NT2/D1 (cell line): ENCODE data around the gene IL7R.

Source experiments
- DNase-seq: peaks from one replicate; pipeline ENCODE4 v3.0.0-alpha.2; 2011; ENCODE audit warnings: low read depth, low spot score
- H3K27me3 ChIP-seq: 2 replicates; pipeline ENCODE4 v1.6.0; 2011; ENCODE audit warnings: mild to moderate bottlenecking; ENCODE audit not compliant: insufficient read length, insufficient read depth
- H3K36me3 ChIP-seq: 2 replicates; pipeline ENCODE4 v1.6.1; 2011; ENCODE audit warnings: mild to moderate bottlenecking, low read length, mixed read lengths; ENCODE audit not compliant: insufficient read depth, insufficient read length
- H3K4me1 ChIP-seq: 2 replicates; pipeline ENCODE4 v1.5.1; 2011; ENCODE audit not compliant: insufficient read depth, insufficient read length
- H3K4me3 ChIP-seq: 2 replicates; pipeline ENCODE4 v1.5.1; 2011; ENCODE audit warnings: low read depth; ENCODE audit not compliant: insufficient read length
- H3K9ac ChIP-seq: 2 replicates; pipeline ENCODE4 v1.6.0; 2011; ENCODE audit warnings: low read depth; ENCODE audit not compliant: insufficient read length
- H3K9me3 ChIP-seq: 2 replicates; pipeline ENCODE4 v1.5.1; 2011; ENCODE audit warnings: mild to moderate bottlenecking, low read length; ENCODE audit not compliant: insufficient read depth
- SUZ12 ChIP-seq: IDR thresholded peaks from 2 replicates; pipeline ENCODE4 v1.6.1; 2011; ENCODE audit not compliant: insufficient read length, insufficient read depth; ENCODE audit errors: extremely low read depth
- YY1 ChIP-seq: IDR thresholded peaks from 2 replicates; pipeline ENCODE4 v1.6.1; 2011; ENCODE audit not compliant: insufficient read length, insufficient read depth
- ZNF274 ChIP-seq: IDR thresholded peaks from 2 replicates; pipeline ENCODE4 v1.6.1; 2011; ENCODE audit warnings: mild to moderate bottlenecking, low read depth, low read length

Gene IL7R

GRCh38 chr5:35847491-35847890 is 9.2 kb upstream of the IL7R start:
- Histone ChIP-seq H3K9ac (no peak overlapping the region), H3K4me3 (no peak overlapping the region), H3K4me1 (no peaks in the 10 kb centered on the region), H3K27me3 (no peaks in the 10 kb centered on the region), H3K9me3 (peaks cover 41% of the 10 kb centered on the region), H3K36me3 (no peaks in the 10 kb centered on the region)
- DNase-seq: no peak
- TF ChIP-seq SUZ12 (no peak), YY1 (no peak), ZNF274 (no peak)

DNA sequence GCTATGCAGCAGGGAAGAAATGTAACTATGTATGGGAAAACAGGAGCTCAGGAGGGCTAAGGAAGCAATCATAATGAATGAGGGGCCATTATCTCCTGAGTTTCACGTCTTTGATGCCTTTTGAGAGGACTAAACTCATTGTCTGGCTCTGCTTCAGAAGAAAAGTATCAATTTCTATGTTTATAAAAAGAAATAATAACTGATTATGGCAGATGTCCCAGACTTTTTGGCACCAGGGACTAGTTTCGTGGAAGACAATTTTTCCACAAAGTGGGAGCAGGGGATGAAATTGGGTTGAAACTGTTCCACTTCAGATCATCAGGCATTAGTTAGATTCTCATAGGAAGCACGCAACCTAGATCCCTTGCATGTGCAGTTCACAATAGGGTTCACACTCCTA is 8.7 kb upstream of the IL7R start:
- DNase-seq: no peak
- Histone ChIP-seq H3K4me3 (no peak overlapping the region), H3K4me1 (no peaks in the 10 kb centered on the region), H3K9me3 (peaks cover 36% of the 10 kb centered on the region), H3K27me3 (no peaks in the 10 kb centered on the region), H3K9ac (no peak overlapping the region), H3K36me3 (no peaks in the 10 kb centered on the region)
- TF ChIP-seq SUZ12 (no peak), ZNF274 (no peak), YY1 (no peak)

DNA sequence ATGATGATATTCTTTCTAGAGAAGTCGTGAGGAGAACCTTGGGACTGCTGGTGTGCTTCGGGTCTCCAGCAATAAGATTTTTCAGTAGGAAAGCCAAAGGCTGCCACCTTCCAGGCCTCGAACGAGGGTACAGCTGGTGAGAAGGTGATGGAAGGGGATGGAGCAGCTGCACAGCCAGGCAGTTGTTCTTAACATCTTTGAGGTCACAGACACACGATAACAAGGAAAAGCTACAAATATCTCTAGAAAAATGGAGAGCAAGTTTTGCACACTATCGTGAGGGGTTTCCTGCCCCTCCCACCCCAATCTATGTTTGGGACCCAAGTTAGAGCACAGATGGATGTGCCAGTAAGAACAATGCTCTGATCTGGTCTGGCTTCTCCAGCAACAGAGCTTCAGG is 6.8 kb upstream of the IL7R start:
- Histone ChIP-seq H3K36me3 (no peaks in the 10 kb centered on the region), H3K9ac (no peak overlapping the region), H3K4me1 (no peaks in the 10 kb centered on the region), H3K27me3 (no peaks in the 10 kb centered on the region), H3K4me3 (no peak overlapping the region), H3K9me3 (peaks cover 17% of the 10 kb centered on the region)
- no peak for DNase-seq
- no peak for TF ChIP-seq ZNF274
- no peak for TF ChIP-seq SUZ12
- no peak for TF ChIP-seq YY1

DNA sequence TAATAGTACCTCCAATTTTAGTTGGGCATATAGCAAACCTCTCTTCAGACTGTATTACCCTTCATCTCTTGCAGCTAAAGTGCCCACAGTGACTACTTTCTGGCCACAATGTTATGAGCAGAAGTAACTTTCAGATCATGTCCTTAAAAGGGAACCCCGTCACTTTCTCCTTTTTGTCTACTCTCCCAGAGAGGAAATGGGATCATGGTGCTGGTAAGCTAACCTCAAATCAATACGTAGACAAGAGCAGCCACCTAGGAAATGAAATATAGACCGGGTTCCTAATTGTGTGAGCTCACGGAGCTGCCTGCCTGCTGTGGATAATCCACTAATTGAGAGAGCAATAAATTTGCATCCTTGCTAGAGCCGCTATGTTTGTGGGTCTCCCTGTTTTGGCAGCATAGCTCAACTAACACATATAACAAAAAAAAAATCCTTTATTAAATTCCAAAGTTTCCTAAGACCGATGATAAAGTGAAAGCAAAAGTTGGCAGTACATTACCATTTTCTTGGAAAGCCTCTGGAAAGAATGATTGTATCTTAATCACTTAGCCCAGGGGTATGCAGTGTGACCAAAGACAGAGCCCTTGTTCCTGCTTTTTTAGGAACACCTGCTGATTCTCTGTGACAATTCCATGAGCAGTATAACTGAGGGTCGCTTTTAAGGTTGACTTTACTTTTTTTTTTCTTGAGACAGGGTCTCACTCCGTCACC is 5.6 kb upstream of the IL7R start:
- no peaks in the 10 kb centered on the region for H3K27me3 ChIP-seq
- H3K36me3 ChIP-seq: no peaks in the 10 kb centered on the region
- no peak overlapping the region for H3K9ac ChIP-seq
- no peak overlapping the region for H3K4me3 ChIP-seq
- no peaks in the 10 kb centered on the region for H3K4me1 ChIP-seq
- TF ChIP-seq SUZ12 (no peak), ZNF274 (no peak), YY1 (no peak)
- no peak for DNase-seq
- peaks cover 6% of the 10 kb centered on the region; the same call in 1 of the 2 replicates for H3K9me3 ChIP-seq

DNA sequence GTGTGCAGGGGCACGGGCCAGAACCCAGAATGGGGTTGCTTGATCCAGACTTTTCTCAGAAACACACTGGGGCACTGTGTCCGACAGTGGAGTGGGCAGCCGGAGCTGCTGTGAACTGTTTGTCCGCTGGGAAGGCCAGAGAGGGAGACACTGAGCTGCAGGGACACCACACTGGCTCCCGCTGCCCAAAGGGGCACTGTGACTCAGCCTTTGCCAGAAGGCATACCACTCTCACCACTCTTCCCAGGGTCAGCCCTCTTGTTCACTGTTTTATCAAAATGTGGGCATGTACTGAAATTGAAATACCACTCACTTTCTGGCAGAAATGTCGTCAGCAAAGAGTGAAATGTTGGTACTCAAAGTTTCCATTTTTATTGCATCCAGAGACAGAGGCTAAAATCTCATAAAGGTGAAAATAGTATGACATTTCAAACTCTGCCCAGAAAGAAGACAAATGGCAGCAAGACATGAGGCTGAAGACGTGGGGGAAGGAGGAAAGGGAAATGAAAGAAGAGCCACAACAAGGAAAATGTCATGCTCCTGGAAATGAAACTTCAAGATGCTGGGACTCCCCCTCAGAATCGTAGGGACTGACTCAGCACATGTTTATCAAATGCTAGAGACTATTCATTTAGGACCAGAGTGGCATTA is 4.5 kb upstream of the IL7R start:
- Histone ChIP-seq H3K9me3 (peaks cover 6% of the 10 kb centered on the region; the same call in 1 of the 2 replicates), H3K36me3 (no peaks in the 10 kb centered on the region), H3K27me3 (no peaks in the 10 kb centered on the region), H3K4me3 (no peak overlapping the region), H3K9ac (no peak overlapping the region), H3K4me1 (no peaks in the 10 kb centered on the region)
- DNase-seq: no peak
- TF ChIP-seq YY1 (no peak), ZNF274 (no peak), SUZ12 (no peak)

GRCh38 chr5:35852773-35853172 is 3.9 kb upstream of the IL7R start:
- no peak for DNase-seq
- no peaks in the 10 kb centered on the region for H3K27me3 ChIP-seq
- TF ChIP-seq SUZ12 (no peak), ZNF274 (no peak), YY1 (no peak)
- H3K9ac ChIP-seq: no peak overlapping the region
- H3K4me3 ChIP-seq: no peak overlapping the region
- peaks cover 2% of the 10 kb centered on the region; the same call in 1 of the 2 replicates for H3K9me3 ChIP-seq
- H3K36me3 ChIP-seq: no peaks in the 10 kb centered on the region
- no peaks in the 10 kb centered on the region for H3K4me1 ChIP-seq

DNA sequence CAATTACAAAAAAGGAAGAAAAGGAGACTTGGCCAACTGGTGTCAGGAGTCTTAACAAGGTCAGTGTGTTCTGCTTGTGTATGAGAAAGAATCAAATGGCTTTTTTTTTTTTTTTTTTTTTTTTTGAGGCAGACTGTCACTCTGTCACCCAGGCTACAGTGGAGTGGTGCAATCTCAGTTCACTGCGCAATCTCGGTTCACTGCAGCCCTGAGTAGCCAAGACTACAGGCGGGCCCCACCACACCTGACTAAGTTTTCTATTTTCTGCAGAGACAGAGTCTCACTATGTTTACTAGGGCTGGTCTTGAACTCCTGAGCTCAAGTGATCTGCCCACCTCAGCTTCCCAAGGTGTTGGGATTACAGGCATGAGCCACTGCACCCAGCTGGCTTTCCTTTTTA is 3.1 kb upstream of the IL7R start:
- no peaks in the 10 kb centered on the region for H3K36me3 ChIP-seq
- H3K4me3 ChIP-seq: no peak overlapping the region

More for the DNA sequence above, 3.1 kb upstream of the IL7R start:
- TF ChIP-seq ZNF274 (no peak), YY1 (no peak), SUZ12 (no peak)
- no peak for DNase-seq
- Histone ChIP-seq H3K27me3 (no peaks in the 10 kb centered on the region), H3K4me1 (no peaks in the 10 kb centered on the region), H3K9me3 (no peaks in the 10 kb centered on the region), H3K9ac (no peak overlapping the region)
